B cell (primary cell): Measurements from ENCODE around the gene CRTC3. TPM values are rescaled to one million over a fixed set of nuclear protein-coding genes. Genes with fewer than 3 reads are reported as not detected.

Experiments used
- ATAC-seq: fragments of 200-7000 bp; cut with Tn5 transposase; one replicate; pipeline ENCODE4 v1.10.0; 2021; ENCODE audit warnings: low read depth, mild to moderate bottlenecking, moderate number of reproducible peaks, moderate library complexity
- CTCF ChIA-PET: fragments of 350-600 bp; sonication (Branson Sonifier 250); formaldehyde crosslinking; loops from one replicate; lab custom pipeline; 2021; ENCODE audit warnings: antibody characterized with exemption, inconsistent platforms; lab: Charles Lee
- POLR2A ChIA-PET: fragments of 350-600 bp; sonication (Branson Sonifier 250); formaldehyde crosslinking; loops from one replicate; lab custom pipeline; 2021; ENCODE audit warnings: antibody characterized with exemption; lab: Charles Lee
- DNase-seq: peaks from one replicate; pipeline ENCODE4 v3.0.0; 2013
- H2AFZ ChIP-seq: 2 replicates; pipeline ENCODE4 v1.6.1; 2012; ENCODE audit warnings: mild to moderate bottlenecking, low read depth, low read length; ENCODE audit not compliant: insufficient read depth, poor library complexity, severe bottlenecking
- H3K27ac ChIP-seq, 2 donors: 1 replicate in 1 of 2; 2 replicates in 1 of 2; pipeline ENCODE4 v1.5.1; 2012 to 2013; ENCODE audit warnings: low read length in 2 of 2, mild to moderate bottlenecking in 2 of 2, moderate library complexity in 1 of 2
- H3K27me3 ChIP-seq, 4 experiments: fragments of 200-600 bp in 1 of 4; sonication (generic) in 1 of 4; replicated peaks in 1 of 4; 1 replicate in 2 of 4; 2 replicates in 2 of 4; pipeline versions ENCODE4 v1.6.1 to v1.7.0; 2013 to 2016; ENCODE audit warnings: low read length in 3 of 4, mild to moderate bottlenecking in 2 of 4, mixed read lengths in 1 of 4, moderate library complexity in 1 of 4; ENCODE audit not compliant: insufficient read depth in 4 of 4, control insufficient read depth in 3 of 4; ENCODE audit errors: control extremely low read depth in 1 of 4
- H3K36me3 ChIP-seq, 2 experiments: replicated peaks in 1 of 2; 1 replicate in 1 of 2; 2 replicates in 1 of 2; pipeline versions ENCODE4 v1.6.1 to v1.7.1; 2013; ENCODE audit warnings: low read length in 1 of 2; ENCODE audit not compliant: insufficient read depth in 2 of 2, control insufficient read depth in 1 of 2; ENCODE audit errors: control extremely low read depth in 1 of 2, extremely low read depth in 1 of 2
- H3K4me1 ChIP-seq, 2 donors: fragments of 200-600 bp in 1 of 2; sonication (generic) in 1 of 2; 1 replicate in 1 of 2; 2 replicates in 1 of 2; pipeline versions ENCODE4 v1.5.1 to v1.6.1; 2013 to 2017; ENCODE audit warnings: low read length in 2 of 2; ENCODE audit not compliant: control insufficient read depth in 2 of 2, insufficient read depth in 2 of 2
- H3K4me2 ChIP-seq: replicated peaks from 2 replicates; pipeline ENCODE3; 2012; ENCODE audit warnings: mild to moderate bottlenecking, low read depth, low read length; ENCODE audit not compliant: poor library complexity, severe bottlenecking
- H3K4me3 ChIP-seq, 5 experiments: fragments of 200-600 bp in 1 of 5; sonication (generic) in 1 of 5; 1 replicate in 3 of 5; 2 replicates in 2 of 5; pipeline versions ENCODE4 v1.5.1 to v1.7.0; 2011 to 2016; ENCODE audit warnings: low read length in 4 of 5, mild to moderate bottlenecking in 4 of 5, low read depth in 2 of 5, control low read depth in 1 of 5, moderate library complexity in 1 of 5; ENCODE audit not compliant: insufficient read depth in 1 of 5; ENCODE audit errors: control extremely low read depth in 1 of 5, extremely low read depth in 1 of 5
- H3K79me2 ChIP-seq: fragments of 200-600 bp; sonication (generic); one replicate; pipeline ENCODE4 v1.6.0; 2016; ENCODE audit warnings: low read length; ENCODE audit not compliant: control insufficient read depth, insufficient read depth
- H3K9ac ChIP-seq: fragments of 200-600 bp; sonication (generic); 2 replicates; pipeline ENCODE4 v1.6.1; 2017; ENCODE audit warnings: mild to moderate bottlenecking, low read length, moderate library complexity
- H3K9me3 ChIP-seq, 3 donors: one replicate each; pipeline versions ENCODE4 v1.6.1 to v1.7.1; 2013; ENCODE audit warnings: low read length in 2 of 3; ENCODE audit not compliant: control insufficient read depth in 2 of 3, insufficient read depth in 1 of 3; ENCODE audit errors: control extremely low read depth in 1 of 3
- H4K20me1 ChIP-seq: 2 replicates; pipeline ENCODE4 v1.6.0; 2012; ENCODE audit warnings: mild to moderate bottlenecking, low read length; ENCODE audit not compliant: insufficient read depth, control insufficient read depth, poor library complexity, severe bottlenecking
- H3K27ac Mint-ChIP-seq: one replicate; pipeline ENCODE4 v1.8.0; 2021; ENCODE audit warnings: mixed read lengths
- H3K27me3 Mint-ChIP-seq: one replicate; pipeline ENCODE4 v1.8.0; 2021; ENCODE audit warnings: mixed read lengths
- H3K4me1 Mint-ChIP-seq: one replicate; pipeline ENCODE4 v1.8.0; 2021; ENCODE audit warnings: mixed read lengths
- H3K4me3 Mint-ChIP-seq: one replicate; pipeline ENCODE4 v1.8.0; 2021; ENCODE audit warnings: mixed read lengths
- H3K9me3 Mint-ChIP-seq: one replicate; pipeline ENCODE4 v1.8.0; 2022; ENCODE audit warnings: mixed read lengths; ENCODE audit not compliant: insufficient read depth
- CTCF ChIP-seq: fragments of 200-600 bp; IDR thresholded peaks from one replicate; pipeline ENCODE4 v1.8.0; 2022; ENCODE audit warnings: antibody characterized with exemption, mild to moderate bottlenecking
- EZH2 ChIP-seq: IDR thresholded peaks from 2 replicates; pipeline ENCODE4 v1.6.1; 2012; ENCODE audit warnings: borderline replicate concordance, low read depth, mild to moderate bottlenecking, moderate library complexity, low read length; ENCODE audit not compliant: insufficient read depth, poor library complexity, severe bottlenecking
- WGBS: methylation state at CpG from one replicate; pipeline ENCODE4 v1.1.5; 2013; ENCODE audit warnings: missing lambda C conversion rate; ENCODE audit not compliant: insufficient coverage; 5-methylcytosine and 5-hydroxymethylcytosine counted together
- intact Hi-C: fragments of 100-400 bp; cut with micrococcal nuclease; formaldehyde crosslinking; loops from one replicate; pipeline ENCODE4 v1.10.0; 2022
- polyA plus RNA-seq: library from polyadenylated mRNA; depleted of rRNA; stranded (reverse); fragments of >200 nt; gene quantifications from 2 replicates; pipeline ENCODE4 v1.2.3, GENCODE V29; 2012
- total RNA-seq, 2 donors: library from RNA; stranded (reverse); fragments of 120-200 nt in 1 of 2; gene quantifications; 1 replicate in 1 of 2; 2 replicates in 1 of 2; pipeline versions ENCODE4 v1.2.3 to v1.2.4, GENCODE V29; 2013 to 2022

The CRTC3 gene
- total and polyA plus RNA-seq, 2 donors (not counting 1 experiment from before 2014, with no cell fraction given) = 34.7 to 95.8 TPM

- Histone ChIP-seq H3K79me2 (peaks cover 58% of the 10 kb centered on the region), H3K9me3 (no peaks in the 10 kb centered on the region), H3K9ac (peak overlapping the region; percentile 89), H4K20me1 (peaks cover 41% of the 10 kb centered on the region), H3K4me1 (peaks cover 33 to 43% of the 10 kb centered on the region in 2 donors), H2AFZ (peak overlapping the region; percentile 92), H3K36me3 (peaks cover 0 to 3% of the 10 kb centered on the region in 2 experiments), H3K27me3 (no peaks in the 10 kb centered on the region), H3K4me3 (peak overlapping the region; percentile 41 to 90 (median 67)), H3K4me2 (peak overlapping the region; percentile 94), H3K27ac (peak overlapping the region; percentile 10 to 74)
- Mint-ChIP-seq H3K9me3 (no peaks in the 10 kb centered on the region), H3K4me3 (peak overlapping the region; percentile 98), H3K4me1 (peaks cover 46% of the 10 kb centered on the region), H3K27ac (peak overlapping the region; percentile 91), H3K27me3 (no peaks in the 10 kb centered on the region)
- peak; percentile 72 for DNase-seq
- intact Hi-C loops = loop anchor here (2.0 kb wide), 1 partner anchor 64 kb away; no protein-coding TSS in a partner anchor
- under 1% methylated on average over 76 of the region's 76 CpGs for WGBS
- POLR2A ChIA-PET = interaction anchor here (0.7 to 1.7 kb wide), 3 partner anchors 8 to 65 kb away, joined by 3 to 10 read pairs (median 3); no protein-coding TSS in a partner anchor
- ATAC-seq = peak; percentile 35
- CTCF ChIA-PET = interaction anchor here (0.9 to 2.2 kb wide), 11 partner anchors 10 to 372 kb away, joined by 3 to 7 read pairs (median 4); no protein-coding TSS in a partner anchor
- no peak for TF ChIP-seq CTCF
- no peak for TF ChIP-seq EZH2
Measured at GRCh38 chr15:90530250-90531051, 728 bp downstream of the CRTC3 start.
